DND-41 (cell line): ENCODE results near the gene PTHLH.

Source experiments
- ATAC-seq: fragments of 200-7000 bp; cut with Tn5 transposase; 3 replicates; pipeline ENCODE4 v1.9.1; 2021; ENCODE audit warnings: low read depth; ENCODE audit not compliant: insufficient read depth
- DNase-seq: peaks from one replicate; pipeline ENCODE4 v3.0.0-alpha.2; 2020
- H2AFZ ChIP-seq: 2 replicates; pipeline ENCODE4 v1.6.0; 2012; ENCODE audit warnings: low read depth, low read length
- H3K27ac ChIP-seq: 2 replicates; pipeline ENCODE4 v1.5.1; 2012; ENCODE audit warnings: low read length, inconsistent platforms
- H3K27me3 ChIP-seq: fragments of 200-600 bp; sonication (generic); 2 replicates; pipeline ENCODE4 v1.6.0; 2012; ENCODE audit warnings: low read length, mild to moderate bottlenecking, inconsistent platforms; ENCODE audit not compliant: insufficient read depth, poor library complexity
- H3K36me3 ChIP-seq: 2 replicates; pipeline ENCODE4 v1.5.1; 2012; ENCODE audit warnings: low read length, inconsistent platforms; ENCODE audit not compliant: insufficient read depth
- H3K4me1 ChIP-seq: 2 replicates; pipeline ENCODE4 v1.5.1; 2012; ENCODE audit warnings: mild to moderate bottlenecking, low read length; ENCODE audit not compliant: insufficient read depth
- H3K4me2 ChIP-seq: 2 replicates; pipeline ENCODE4 v1.6.0; 2012; ENCODE audit warnings: mild to moderate bottlenecking, moderate library complexity, low read length, inconsistent platforms; ENCODE audit not compliant: insufficient read depth
- H3K4me3 ChIP-seq, 2 experiments: fragments of 200-600 bp in 1 of 2; shearing (Covaris generic) in 1 of 2; 2 replicates each; pipeline ENCODE4 v1.5.1; 2012 to 2016; ENCODE audit warnings: inconsistent platforms in 2 of 2, low read length in 2 of 2, mild to moderate bottlenecking in 2 of 2, low read depth in 1 of 2, moderate library complexity in 1 of 2
- H3K79me2 ChIP-seq: 2 replicates; pipeline ENCODE4 v1.6.0; 2012; ENCODE audit warnings: low read length, inconsistent platforms; ENCODE audit not compliant: insufficient read depth
- H3K9ac ChIP-seq: 2 replicates; pipeline ENCODE4 v1.6.0; 2012; ENCODE audit warnings: low read depth, mild to moderate bottlenecking, inconsistent platforms, low read length, moderate library complexity
- H3K9me3 ChIP-seq: 2 replicates; pipeline ENCODE4 v1.5.1; 2012; ENCODE audit warnings: low read length, moderate library complexity, mild to moderate bottlenecking, inconsistent platforms; ENCODE audit not compliant: insufficient read depth, severe bottlenecking
- H4K20me1 ChIP-seq: 2 replicates; pipeline ENCODE4 v1.6.0; 2012; ENCODE audit warnings: low read length; ENCODE audit not compliant: insufficient read depth
- CTCF ChIP-seq: IDR thresholded peaks from 2 replicates; pipeline ENCODE4 v1.5.1; 2012; ENCODE audit warnings: borderline replicate concordance, low read length, moderate library complexity, mild to moderate bottlenecking; ENCODE audit not compliant: poor library complexity, severe bottlenecking; ENCODE audit errors: extremely low read depth
- EZH2 ChIP-seq: IDR thresholded peaks from 3 replicates; pipeline ENCODE4 v1.6.1; 2012; ENCODE audit warnings: borderline replicate concordance, low read depth, mild to moderate bottlenecking, moderate library complexity, low read length, inconsistent platforms; ENCODE audit not compliant: severe bottlenecking

Gene PTHLH

GRCh38 chr12:27982385-27982784 is 9.9 kb upstream of the PTHLH start:
- Histone ChIP-seq H3K4me1 (no peaks in the 10 kb centered on the region), H2AFZ (no peak overlapping the region), H3K27me3 (no peaks in the 10 kb centered on the region), H3K27ac (no peak overlapping the region), H3K36me3 (no peaks in the 10 kb centered on the region), H4K20me1 (no peaks in the 10 kb centered on the region), H3K4me3 (no peak overlapping the region), H3K4me2 (no peak overlapping the region), H3K9ac (no peak overlapping the region), H3K79me2 (no peaks in the 10 kb centered on the region), H3K9me3 (no peaks in the 10 kb centered on the region)
- TF ChIP-seq CTCF (no peak), EZH2 (no peak)
- ATAC-seq (no peak), DNase-seq (no peak)

- ATAC-seq, result no peak
- no peak for TF ChIP-seq CTCF
- TF ChIP-seq EZH2, result no peak
- no peak overlapping the region for H3K9ac ChIP-seq
- H3K27ac ChIP-seq, result no peak overlapping the region
- H3K4me2 ChIP-seq, result no peak overlapping the region
- no peak overlapping the region for H3K4me3 ChIP-seq
- no peaks in the 10 kb centered on the region for H3K36me3 ChIP-seq
- no peaks in the 10 kb centered on the region for H3K27me3 ChIP-seq
- H3K4me1 ChIP-seq, result no peaks in the 10 kb centered on the region
- DNase-seq, result no peak
- H2AFZ ChIP-seq, result no peak overlapping the region
- H3K9me3 ChIP-seq, result no peaks in the 10 kb centered on the region
- no peaks in the 10 kb centered on the region for H3K79me2 ChIP-seq
- H4K20me1 ChIP-seq, result no peaks in the 10 kb centered on the region
Observed at GRCh38 chr12:27981874-27982273, 9.3 kb upstream of the PTHLH start.

- Histone ChIP-seq H2AFZ (no peak overlapping the region), H3K27ac (no peak overlapping the region), H3K4me3 (no peak overlapping the region), H4K20me1 (no peaks in the 10 kb centered on the region), H3K27me3 (no peaks in the 10 kb centered on the region), H3K4me1 (no peaks in the 10 kb centered on the region), H3K4me2 (no peak overlapping the region), H3K9ac (no peak overlapping the region), H3K36me3 (no peaks in the 10 kb centered on the region), H3K79me2 (no peaks in the 10 kb centered on the region), H3K9me3 (no peaks in the 10 kb centered on the region)
- ATAC-seq (no peak), DNase-seq (no peak)
- TF ChIP-seq CTCF (no peak), EZH2 (no peak)
Observed at GRCh38 chr12:27979145-27979544, 6.6 kb upstream of the PTHLH start.
